HG03571 (cell line): ENCODE results near the gene TTC16.
A peak's percentile ranks its signal among the peaks of the same experiment; 100 is the strongest.

Experiments
- ATAC-seq: cut with Tn5 transposase; IDR thresholded peaks from one replicate; pipeline ENCODE4 v1.9.1; 2021; ENCODE audit not compliant: unreplicated experiment

TTC16 gene

DNA sequence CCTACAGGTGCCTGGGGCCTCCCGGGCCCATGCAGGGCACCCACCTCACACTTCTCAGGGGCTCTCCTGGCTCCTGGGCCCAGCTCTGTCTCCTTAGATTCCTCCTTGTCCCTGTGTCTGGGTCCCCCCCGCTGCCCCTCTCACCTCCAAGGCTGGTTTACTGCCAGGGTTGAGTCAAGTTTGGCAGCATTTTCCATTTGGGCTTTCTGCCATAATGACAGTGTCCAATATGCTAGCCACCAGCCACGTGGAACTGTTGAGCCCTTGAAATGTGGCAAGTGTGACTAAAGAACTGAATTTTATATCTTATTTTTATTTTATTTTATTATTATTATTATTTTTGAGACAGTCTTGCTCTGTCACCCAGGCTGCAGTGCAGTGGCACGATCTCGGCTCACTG lies 1.9 kb downstream of the TTC16 start:
- no peak for ATAC-seq

DNA sequence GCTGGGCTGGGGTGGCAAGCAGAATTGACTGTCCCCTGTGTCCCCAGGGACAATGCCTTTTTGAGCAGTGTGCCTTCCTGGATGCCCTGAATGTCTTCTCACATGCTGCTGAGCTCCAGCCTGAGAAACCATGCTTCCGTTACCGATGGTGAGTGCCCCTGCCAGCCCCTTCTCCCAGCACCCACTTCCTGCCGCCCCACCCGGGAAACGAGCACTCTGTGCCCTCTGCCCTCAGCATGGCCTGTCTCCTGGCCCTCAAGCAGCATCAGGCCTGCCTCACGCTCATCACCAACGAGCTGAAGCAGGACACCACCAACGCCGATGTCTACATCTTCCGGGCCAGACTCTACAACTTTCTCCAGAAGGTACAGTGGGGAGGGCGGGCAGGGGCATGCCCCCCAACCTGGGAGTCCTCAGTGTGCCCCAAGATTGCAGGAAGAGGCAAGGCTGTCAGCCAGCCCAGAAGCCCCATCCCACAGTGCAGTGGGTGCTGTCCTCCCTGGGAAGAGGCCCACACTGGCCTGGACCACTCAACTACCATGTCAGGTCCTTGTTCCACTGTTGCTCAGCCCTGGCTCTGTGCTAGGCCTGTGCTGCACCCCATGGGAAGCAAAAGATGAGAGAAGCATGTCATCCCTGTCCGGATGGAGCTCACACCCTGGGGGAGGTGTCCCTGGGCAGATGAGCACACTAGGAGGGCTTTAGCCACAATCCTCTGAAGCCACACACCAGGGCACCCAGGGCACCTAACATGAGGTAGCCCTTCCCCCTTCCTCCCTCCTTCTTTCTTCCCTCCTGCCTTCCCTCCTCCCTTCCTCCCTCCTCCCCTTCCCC lies 4.4 kb downstream of the TTC16 start:
- no peak for ATAC-seq

DNA sequence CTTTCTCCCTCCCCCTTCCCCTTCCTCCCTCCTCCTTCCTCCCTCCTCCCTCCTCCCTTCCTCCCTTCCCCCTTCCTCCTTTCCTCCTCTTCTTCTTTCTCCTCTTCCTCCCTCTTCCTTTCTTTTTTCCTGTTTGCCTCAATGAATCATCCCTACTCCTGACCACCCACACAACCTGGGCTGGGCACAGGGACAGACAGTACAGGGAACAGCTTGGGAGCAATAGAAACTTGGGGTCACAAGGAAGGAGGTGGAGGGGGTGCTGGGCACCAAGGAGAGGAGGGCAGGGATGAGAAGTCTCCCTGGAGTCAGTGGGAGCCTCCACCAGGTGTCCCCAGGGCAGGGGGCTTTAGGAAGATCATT lies 5.0 kb downstream of the TTC16 start:
- no peak for ATAC-seq

DNA sequence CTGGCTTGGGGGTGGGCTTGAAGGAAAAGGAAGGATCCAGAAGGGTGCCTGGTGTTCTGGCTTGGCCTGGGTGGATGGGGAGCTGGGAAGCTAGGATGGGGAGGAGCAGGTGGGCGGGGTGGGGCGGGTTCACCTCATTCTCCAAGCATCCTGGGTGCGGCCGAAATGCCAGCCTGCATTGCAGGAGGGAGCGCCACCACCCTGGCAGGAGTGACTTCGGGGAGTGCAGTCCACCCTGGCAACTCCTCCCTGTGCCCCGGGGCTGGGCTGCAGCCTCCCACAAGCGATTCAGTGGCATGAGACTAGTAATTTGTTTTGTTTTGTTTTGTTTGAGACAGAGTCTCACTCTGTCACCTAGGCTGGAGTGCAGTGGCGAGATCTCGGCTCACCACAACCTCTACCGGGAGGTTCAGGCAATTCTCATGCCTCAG lies 5.5 kb downstream of the TTC16 start:
- no peak for ATAC-seq

DNA sequence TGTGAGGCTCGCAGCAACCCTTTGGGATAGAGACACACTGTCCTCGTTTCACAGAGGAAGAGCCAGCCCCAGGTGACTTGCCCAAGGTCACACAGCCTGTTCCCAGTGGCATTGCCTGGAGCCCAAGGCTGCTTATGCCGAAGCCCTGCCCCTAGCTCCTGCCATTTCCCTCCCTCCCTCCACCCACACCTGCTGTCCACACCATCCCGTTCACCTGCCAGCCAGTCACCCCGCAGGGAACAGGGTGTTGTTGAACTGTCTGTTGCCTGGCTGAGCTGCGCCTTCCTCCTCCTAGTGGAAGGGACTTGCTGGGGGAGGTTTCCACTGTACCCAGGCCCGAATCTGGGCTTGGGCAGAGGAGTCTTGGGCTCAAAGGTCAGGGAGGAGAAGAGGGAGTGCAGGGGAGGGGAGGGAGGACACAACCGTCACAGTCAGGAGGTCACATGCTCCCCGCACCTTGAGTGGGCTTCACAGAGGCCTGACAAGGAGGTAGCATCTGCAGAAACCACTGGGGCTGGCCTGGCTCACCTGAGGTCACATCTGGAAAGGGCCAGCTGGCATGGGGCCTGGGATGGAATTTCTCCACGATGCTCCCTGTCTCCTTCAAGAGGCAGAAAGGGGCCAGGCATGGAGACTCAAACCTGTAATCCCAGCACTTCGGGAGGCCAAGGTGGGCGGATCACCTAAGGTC lies 6.3 kb downstream of the TTC16 start:
- ATAC-seq: no peak

DNA sequence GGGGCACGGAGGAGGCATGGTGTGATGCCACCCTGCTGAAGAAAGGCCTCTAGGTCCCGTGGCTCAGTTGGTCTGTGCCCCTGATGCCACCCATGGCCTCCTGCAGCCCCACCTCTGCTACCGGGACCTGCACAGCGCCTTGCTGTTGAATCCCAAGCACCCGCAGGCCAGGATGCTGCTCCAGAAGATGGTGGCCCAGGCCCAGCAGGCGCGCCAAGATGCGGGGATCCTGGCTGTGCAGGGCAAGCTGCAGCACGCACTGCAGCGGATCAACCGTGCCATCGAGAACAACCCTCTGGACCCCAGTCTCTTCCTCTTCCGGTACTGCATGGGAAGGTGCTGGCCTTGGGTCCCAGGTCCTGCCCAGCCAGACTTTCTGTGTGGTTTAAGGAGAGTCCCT lies 7.1 kb downstream of the TTC16 start:
- no peak for ATAC-seq

DNA sequence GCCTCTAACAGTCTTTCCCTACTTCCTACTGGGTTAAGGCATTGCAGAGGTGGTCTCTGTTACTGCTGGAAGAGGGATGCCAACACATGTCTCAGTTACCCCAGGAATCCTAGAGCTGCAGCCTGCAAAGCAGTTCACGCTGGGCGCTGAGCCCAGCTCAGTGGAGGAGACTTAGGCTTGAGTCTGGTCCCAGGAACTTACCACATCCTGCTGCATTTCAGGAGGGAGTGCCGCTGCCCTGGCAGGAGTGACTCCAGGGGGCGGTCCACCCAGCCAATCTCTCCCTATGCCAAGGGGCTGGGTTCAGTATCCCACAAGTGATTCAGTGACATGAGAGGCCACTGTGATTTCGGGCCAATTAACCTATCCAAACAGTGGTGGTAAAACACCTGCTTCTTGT lies 7.6 kb downstream of the TTC16 start:
- no peak for ATAC-seq

DNA sequence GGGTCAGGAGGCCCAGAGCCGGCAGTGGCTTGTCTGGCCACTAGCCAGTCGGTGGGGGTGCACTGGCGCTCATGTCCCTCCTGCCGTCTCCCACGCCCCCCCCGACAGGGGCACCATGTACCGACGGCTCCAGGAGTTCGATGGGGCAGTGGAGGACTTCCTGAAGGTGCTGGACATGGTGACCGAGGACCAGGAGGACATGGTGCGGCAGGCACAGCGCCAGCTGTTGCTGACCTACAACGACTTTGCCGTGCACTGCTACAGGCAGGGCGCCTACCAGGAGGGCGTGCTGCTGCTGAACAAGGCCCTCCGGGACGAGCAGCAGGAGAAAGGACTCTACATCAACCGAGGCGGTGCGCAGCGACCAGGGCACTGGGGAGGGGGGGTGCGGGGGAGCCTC lies 8.1 kb downstream of the TTC16 start:
- ATAC-seq: no peak

DNA sequence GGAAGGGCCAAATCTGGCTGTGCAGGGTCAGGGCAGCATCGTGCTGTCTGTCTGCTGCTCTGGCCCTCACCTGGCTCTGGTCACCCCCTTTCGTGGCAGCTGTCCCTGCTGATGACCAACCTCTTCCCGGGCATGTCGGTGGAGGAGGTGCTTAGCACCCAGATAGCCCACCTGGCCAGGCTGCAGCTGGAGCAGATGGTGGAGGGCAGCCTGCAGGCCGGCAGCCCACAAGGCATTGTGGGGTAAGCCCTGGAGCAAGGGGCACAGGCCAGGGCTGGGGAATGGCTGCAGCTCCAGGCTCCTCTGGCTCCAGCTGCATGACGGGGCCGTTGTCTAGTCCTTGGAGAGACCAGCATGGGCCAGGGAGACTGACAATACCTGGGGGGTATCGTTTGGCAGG lies 11.0 kb downstream of the TTC16 start:
- no peak for ATAC-seq

DNA sequence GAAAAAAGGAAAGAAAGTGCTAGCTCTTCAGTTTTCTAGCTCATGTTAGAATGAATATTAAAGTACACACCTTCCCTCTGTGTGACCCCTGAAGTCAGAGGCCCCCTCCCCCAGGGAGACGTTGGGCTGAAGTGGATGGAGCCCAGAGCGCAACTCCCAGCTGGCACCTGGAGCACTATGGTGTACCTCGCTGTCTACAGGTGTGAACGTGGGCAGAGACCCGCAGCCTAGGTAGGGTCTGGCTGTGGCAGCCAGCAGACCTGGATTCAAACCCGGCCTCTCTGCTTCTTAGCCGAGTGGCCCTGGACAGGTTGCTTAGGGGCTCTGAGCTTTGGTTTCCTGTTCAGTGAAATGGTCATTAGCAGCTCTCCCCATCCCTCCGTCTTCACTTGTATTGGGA lies 12.9 kb downstream of the TTC16 start:
- ATAC-seq: no peak

DNA sequence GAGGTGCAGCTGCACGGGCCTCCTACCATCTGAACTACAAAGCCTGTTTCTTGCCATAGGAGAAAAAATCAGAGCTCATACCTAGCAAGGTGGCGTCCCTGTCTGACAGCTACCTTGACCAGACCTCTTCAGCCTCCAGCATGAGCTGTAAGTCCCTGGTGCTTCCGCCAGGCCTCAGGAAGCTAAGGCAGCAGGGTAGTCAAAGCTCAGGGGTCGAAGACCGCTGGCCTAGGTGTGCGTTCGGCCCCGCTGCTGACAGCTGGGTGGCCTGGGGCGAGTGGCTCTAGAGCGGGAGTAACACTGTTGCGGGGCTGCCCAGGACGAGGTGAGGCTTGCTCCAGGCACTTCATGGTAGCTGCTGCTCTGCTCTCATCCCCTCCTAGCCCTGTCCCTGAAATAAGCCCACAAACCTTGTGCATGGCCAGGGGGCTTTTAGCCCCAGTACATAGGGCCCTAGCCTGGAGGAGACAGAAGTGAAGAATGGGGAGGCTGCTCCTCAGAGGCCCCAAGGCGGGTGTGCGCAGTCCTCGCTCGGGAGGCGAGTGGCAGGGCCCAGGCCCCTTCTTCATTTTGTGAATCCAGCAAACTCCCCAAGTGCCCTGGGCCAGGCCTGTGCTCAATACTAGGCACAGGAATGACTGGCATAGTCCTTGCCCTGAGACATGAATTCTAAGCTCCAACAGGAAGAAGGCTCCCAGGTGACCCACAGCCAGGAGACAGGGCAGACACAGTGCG lies 13.8 kb downstream of the TTC16 start:
- ATAC-seq: no peak

DNA sequence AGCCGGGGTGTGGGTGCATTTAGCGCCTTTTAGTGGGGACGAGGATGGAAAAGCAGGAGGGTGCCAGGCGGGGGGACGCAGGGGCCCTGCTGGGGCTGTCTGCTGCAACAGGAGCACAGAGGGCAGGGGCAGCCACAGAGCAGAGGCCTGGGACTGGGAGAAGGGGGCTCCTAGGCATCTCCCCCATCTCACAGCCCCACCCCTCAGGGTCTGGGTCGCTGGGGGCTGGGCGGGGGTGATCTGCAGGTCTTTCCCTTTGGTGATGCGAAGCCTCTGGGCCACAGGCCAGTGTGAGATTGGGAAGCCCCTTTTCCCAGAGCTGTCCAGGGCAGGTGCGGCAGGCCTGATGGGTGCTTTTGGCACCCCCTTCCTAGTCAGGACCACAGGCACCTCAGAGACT lies 14.4 kb downstream of the TTC16 start:
- ATAC-seq: no peak

DNA sequence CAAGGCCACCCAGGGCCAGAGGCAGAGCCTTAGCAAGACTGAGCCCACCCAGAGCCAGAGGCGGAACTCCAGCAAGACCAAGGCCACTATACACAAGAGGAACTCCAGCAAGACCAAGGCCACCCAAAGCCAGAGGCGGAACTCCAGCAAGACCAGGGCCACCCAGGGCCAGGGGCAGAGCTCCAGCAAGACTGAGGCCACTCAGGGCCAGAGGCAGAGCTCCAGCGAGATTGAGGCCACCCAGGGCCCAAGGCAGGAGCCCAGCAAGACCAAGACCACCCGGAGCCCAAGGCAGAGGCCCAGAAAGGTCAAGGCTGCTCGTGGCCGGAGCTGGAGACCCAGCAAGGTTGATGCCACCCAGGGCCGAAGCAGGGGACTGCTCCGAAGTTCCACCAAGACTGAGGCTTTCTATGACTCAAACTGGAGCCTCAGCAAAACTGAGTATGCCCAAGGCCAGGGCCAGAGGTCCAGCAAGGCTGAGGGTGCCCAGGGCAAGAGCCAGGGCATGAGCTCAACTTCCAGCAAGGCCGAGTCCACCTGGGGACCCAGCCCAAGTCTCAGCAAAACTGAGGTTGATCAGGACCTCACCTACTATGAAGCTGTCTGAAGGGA lies 15.0 kb downstream of the TTC16 start:
- no peak for ATAC-seq

DNA sequence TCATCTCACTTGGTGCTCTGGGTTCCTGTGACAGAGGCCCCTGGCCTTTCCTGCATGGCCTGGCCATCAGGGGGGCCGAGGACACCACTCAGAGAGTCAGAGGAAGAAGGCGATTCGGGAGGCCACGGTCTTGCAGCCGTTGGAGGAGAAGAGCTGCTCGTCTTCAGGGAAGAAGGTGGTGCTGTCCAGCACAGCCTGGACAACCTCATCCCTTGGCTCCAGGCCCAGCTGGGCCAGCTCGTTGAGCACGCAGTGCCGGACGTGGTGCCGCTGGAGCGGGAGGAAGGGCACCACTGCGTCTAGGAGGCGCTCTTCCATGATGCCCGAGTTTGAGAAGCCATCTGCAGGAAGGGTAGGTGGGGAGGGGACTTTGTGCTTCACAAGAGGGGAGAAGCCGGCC lies 16.1 kb downstream of the TTC16 start:
- no peak for ATAC-seq

DNA sequence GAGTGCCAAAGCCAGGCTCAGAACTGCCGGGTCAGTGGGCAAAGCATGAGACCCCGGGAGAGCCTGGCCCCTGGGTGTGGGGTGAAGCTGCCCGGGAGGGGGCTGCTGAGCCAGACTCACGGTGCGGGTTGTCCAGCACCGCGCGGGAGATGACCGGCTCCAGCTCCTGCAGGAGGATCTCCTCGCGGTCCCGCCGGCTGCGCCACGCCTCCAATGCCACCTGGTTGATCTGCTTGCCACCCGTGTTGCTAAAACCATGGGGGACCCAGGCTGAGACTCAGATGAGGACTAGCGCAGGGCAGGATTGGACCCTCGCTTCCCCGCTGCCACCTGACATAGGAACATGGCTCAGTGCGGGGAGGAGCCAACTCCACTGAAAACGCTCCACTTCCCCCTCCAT lies 16.6 kb downstream of the TTC16 start:
- no peak for ATAC-seq

DNA sequence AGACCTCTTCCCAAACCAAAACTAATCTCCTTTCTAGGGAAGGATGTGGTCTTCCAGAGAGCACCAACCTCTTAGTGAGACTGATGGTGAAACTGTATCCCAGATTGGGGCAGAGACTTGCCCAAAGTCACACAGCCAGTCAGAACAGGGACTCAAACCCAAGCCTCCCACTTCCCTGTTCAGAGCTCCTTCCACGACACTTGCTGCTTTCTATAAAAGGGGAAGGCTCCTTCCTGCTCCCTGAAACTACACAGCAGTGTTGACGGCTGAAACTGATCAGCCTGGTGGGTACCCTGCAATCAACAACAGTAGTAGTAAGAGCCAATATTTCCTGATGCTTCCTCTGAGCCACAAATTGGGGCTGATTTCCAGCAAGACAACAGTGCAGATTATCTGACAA lies 17.7 kb downstream of the TTC16 start:
- ATAC-seq: no peak

DNA sequence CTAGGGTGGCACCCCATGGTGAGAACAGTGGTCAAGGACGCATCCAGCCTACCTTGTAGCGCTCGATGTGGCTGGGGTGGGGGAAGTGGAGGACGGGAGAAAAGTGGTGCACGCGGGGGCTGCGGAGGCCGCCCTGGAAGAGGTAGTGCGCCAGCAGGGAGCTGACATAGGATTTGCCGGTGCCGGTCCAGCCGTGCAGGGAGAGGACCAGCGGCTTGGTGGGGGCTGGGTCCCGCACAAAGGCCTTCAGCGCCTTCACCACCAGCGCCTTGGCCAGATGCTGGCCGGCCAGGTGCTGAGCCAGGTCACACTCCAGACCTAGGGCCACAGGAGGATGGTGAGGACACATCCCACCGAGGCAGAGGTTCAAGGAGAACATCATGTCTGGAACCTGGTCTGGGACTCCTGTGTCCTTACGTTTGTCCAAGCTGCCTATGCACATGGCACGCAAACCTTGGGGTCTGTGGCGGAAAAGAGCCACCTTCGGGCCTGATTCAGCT lies 18.4 kb downstream of the TTC16 start:
- no peak for ATAC-seq

DNA sequence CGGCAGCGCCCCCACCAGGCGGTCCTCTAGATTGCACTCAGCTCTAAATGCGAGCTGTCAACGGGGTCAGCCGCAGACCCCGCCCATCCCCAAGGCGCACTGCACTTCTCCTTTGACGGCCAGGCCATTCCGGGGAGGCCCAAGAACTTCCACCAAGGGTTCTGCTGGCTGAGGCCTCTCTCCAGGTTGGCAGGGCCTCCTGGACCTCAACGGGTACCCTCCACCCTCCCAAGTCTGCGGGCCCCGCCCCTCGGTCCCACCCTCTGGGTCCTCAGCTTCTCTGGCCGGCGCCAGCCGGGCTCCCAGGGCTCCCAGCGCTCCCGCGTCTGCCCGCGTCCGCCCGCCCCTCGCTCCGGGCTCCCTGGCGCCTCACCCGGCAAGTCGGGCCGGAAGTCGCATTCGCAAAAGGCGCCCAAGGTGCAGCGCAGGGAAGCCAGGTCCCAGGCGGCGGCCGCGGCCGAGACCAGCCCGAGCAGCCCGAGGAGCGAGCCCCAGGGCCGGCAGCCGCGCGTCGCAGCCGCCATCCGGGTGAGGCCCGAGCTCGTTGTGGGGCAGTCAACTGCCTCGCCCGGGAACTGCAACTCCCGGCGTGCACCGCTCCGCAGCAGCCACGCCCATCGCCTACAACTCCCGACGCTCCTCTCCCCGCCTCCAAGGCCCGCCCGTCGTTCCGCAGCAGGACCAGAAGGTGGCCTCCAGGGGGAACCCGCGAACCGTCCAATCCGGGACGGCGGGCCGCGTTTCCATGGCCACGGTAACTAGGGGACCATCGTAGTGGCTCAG lies 19.1 kb downstream of the TTC16 start, which contains the start of gene TOR2A:
Gene TOR2A (minus strand): TSS at position 548 of the 783 bp plus-strand sequence. CDS start 24 bp downstream, at position 524.
- ATAC-seq: peak; percentile 81

DNA sequence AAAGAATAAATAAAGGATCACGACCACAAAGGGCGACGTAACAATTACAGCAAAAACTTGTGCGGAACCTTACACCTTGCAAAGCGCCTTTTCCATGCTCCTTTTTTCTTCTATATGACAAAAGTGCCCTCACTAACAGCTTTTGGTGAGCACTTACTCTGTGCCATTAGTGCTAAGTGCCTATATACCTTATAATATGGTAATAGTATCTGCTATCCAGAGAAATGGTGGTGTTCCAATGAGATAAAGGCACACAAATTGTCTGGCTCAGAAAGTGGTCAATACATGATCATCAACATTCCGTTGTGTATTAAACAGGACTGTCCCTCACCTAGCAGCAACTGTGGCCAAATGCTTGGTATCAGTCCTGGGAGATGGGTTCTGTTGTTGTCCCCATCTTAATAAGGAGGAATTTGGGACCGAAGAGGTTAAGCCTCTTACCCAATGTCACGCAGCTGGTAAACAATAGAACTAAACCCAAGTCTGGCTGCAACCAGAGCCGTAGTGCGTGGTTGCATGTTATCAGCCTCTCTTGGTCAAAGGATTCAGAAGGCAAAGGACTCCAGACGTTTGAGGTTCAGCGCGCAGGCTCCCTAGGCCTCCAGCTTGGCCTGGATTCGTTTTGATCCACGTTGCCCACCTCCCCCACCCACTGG lies 19.8 kb downstream of the TTC16 start:
- ATAC-seq: no peak

DNA sequence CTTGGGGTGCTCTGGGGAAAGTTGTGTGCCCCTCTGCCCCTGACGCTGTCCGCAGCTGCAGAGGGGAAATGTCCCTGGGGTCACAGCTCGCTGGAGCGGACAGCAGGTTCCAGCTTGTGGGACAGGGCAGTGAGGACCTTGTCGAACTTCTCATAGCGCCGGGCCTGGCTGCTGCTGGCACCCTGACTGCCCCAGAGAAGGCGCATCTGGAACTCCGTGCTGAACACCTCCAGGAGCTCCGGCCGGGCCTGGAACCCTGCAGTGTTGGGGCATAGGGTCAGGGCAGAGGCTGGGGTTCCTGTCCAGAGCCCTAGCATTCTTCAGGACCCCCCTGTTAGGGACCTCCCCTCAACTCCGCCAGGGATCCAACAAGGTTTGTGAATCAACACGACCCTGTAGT lies 22.8 kb downstream of the TTC16 start:
- ATAC-seq: no peak
